Ishikawa (cell line): Measurements from ENCODE around the gene CDNF.

Experiments
- EGR1 ChIP-seq: IDR thresholded peaks from 2 replicates; pipeline ENCODE4 v1.6.1; 2012
- RAD21 ChIP-seq: IDR thresholded peaks from 2 replicates; pipeline ENCODE4 v1.6.1; 2012; ENCODE audit warnings: low read depth
- TCF12 ChIP-seq: IDR thresholded peaks from 2 replicates; pipeline ENCODE4 v1.6.1; 2012; ENCODE audit warnings: low read depth
- TEAD4 ChIP-seq: IDR thresholded peaks from 2 replicates; pipeline ENCODE4 v1.6.1; 2012
- TF ChIP-seq, protein P1 (sequence below): IDR thresholded peaks from 2 replicates; pipeline ENCODE4 v1.6.1; 2012

DNA sequence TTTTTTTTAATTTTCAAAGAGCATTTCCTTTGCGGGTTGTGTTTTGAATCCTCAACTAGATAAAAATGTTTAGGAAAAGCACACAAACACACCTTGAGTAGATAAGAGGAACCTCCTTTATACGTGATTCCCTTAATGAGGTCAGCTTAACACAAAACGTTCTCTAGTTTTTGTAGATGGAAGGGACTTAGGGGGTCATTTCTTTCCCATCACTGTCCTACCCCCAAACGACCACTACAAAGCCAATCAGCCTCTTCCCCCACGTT lies 42.0 kb upstream of the CDNF start:
- no peak for TF ChIP-seq TCF12
- no peak for TF ChIP-seq EGR1
- TF ChIP-seq TEAD4: no peak
- TF ChIP-seq, protein P1, sequence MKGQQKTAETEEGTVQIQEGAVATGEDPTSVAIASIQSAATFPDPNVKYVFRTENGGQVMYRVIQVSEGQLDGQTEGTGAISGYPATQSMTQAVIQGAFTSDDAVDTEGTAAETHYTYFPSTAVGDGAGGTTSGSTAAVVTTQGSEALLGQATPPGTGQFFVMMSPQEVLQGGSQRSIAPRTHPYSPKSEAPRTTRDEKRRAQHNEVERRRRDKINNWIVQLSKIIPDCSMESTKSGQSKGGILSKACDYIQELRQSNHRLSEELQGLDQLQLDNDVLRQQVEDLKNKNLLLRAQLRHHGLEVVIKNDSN: no peak
- TF ChIP-seq RAD21: no peak
